GM10266 (cell line): ENCODE measurements around the gene MEN1.

Source experiments
- DNase-seq: peaks from one replicate; pipeline ENCODE4 v3.0.0; 2012; ENCODE audit errors: extremely low spot score
- TF ChIP-seq, protein P1 (sequence below): IDR thresholded peaks from 2 replicates; pipeline ENCODE4 v1.5.1; 2012; ENCODE audit warnings: mild to moderate bottlenecking, low read depth; ENCODE audit not compliant: control insufficient read depth, insufficient read depth; ENCODE audit errors: missing control alignments

Gene MEN1

GRCh38 chr11:64778473-64779298 is 31.7 kb downstream of the MEN1 start, which contains the start of gene SF1:
TSS of gene SF1 (minus strand) at chr11:64778542. CDS start at chr11:64778392, 150 bp downstream.
- DNase-seq, result peak; percentile 98

DNA sequence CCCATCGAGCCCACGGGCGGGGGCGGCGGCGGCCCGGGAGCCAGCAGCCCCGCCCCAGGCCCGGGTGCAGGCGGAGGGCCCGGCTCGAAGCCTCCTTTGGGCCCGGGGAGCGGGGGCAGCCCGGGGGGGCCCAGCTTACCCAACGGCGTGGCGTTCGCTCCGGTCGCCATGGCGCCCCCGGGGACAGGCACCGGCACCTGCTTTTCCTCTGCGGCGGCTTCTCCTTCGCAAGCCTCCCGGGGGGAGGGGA is 32.2 kb downstream of the MEN1 start:
- TF ChIP-seq, protein P1, sequence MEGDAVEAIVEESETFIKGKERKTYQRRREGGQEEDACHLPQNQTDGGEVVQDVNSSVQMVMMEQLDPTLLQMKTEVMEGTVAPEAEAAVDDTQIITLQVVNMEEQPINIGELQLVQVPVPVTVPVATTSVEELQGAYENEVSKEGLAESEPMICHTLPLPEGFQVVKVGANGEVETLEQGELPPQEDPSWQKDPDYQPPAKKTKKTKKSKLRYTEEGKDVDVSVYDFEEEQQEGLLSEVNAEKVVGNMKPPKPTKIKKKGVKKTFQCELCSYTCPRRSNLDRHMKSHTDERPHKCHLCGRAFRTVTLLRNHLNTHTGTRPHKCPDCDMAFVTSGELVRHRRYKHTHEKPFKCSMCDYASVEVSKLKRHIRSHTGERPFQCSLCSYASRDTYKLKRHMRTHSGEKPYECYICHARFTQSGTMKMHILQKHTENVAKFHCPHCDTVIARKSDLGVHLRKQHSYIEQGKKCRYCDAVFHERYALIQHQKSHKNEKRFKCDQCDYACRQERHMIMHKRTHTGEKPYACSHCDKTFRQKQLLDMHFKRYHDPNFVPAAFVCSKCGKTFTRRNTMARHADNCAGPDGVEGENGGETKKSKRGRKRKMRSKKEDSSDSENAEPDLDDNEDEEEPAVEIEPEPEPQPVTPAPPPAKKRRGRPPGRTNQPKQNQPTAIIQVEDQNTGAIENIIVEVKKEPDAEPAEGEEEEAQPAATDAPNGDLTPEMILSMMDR, result no peak

More at GRCh38 chr11:64778473-64779298, 31.7 kb downstream of the MEN1 start, which contains the start of gene SF1:
- TF ChIP-seq, protein P1, result no peak

GRCh38 chr11:64777449-64778222 is 32.7 kb downstream of the MEN1 start:
- DNase-seq, result peak; percentile 96
- TF ChIP-seq, protein P1, result no peak

More for the DNA sequence above, 32.2 kb downstream of the MEN1 start:
- DNase-seq, result no peak

- no peak for DNase-seq
- TF ChIP-seq, protein P1, result no peak
Measured at GRCh38 chr11:64776875-64777274, 33.5 kb downstream of the MEN1 start.

DNA sequence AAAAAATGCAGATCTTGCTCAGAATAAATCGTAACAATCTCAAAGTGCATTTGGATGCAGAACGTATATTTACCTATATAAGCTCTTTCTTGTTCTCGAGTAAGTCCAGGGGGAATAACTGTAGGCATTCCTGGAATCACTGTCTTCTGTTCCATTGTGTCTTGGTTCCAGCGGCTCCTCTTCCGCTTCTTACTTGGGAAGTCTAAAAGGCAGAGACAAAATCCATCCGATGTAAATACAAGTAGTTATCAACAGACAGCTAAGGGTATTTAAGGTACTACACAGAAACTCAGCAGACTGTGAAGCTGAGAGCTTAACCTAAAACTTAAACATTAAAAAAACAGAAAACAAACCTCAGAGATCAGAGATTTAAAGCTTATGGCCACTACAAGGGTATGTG is 33.9 kb downstream of the MEN1 start:
- TF ChIP-seq, protein P1, result no peak
- no peak for DNase-seq

DNA sequence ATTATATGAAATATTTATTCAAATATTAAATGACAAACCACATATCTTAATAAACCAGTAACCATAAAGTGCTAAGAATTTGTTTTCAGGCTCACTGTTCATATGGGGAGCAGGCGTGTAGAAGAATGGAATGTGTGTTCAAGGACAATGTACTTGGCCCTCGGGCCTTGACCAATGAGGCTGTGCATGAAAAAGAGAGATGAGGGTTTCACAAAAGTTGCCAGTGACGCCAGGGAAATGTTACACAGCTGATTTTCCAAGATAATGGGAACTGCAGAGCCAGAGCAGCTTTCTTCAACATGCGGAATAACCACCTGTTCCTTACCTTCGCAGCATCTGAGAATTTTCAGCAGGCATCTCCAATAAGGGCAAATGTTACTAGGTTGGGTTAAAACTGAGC is 36.2 kb downstream of the MEN1 start:
- TF ChIP-seq, protein P1, result no peak
- DNase-seq, result no peak
